Left renal cortex interstitium (tissue), 4 donors: Measurements from ENCODE around the gene SMARCA2. TPM values are rescaled to one million over a fixed set of nuclear protein-coding genes. Genes with fewer than 3 reads are reported as not detected.
A peak's percentile ranks its signal among the peaks of the same experiment; 100 is the strongest.

ENCODE experiments used
- DNase-seq, 4 donors: peaks; one replicate each; pipeline ENCODE4 v3.0.0-alpha.2; 2013; ENCODE audit warnings: low read depth in 4 of 4, low spot score in 2 of 4, missing footprints in 1 of 4
- polyA plus RNA-seq, 4 donors: library from polyadenylated mRNA; unstranded; fragments of 120-200 nt; gene quantifications; one replicate each; pipeline ENCODE4 v1.2.1, GENCODE V29; 2013; ENCODE audit not compliant: insufficient read length in 4 of 4

SMARCA2 gene
- polyA plus RNA-seq, result 100 to 1,000 TPM in 3 of 4 donors, 10 to 100 TPM in 1; 89.4 to 162 (median 117) TPM

DNA sequence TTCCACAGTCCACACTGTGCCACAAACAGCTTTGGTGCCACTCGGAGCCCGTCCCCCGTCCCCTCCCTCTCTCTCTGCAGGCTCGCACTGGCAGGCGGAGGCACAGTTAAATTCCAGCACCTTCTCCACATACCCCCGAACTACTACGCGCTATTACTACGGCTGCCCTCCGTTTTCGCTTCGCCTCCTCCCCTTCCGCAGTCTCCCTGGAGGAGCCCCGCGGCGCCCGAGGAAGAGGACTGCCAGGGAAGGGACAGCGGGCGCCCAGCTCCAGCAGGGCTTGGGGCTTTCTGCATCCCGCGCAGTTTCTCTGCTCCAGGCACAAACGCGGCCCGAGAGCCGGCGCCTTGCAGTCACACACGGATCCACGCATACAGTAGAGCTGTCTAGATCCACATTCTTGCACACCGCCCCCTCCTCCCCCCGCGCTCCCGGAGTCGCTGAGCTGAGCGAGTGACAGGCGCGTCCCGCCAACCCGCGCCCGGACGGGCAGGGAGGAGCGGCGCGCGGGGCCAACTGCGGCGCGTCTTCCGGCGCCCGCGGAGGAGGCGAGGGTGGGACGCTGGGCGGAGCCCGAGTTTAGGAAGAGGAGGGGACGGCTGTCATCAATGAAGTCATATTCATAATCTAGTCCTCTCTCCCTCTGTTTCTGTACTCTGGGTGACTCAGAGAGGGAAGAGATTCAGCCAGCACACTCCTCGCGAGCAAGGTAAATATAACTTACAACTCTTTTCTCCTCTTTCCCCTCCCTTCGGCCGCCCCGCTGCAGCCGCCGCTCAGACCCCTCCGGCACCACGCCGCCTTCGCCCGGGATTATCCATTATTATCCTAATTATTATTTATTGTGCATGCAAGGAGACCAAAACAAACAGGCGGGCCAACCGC is at the start of gene SMARCA2:
SMARCA2 (plus strand) TSS at position 652 of the 885 bp plus-strand sequence. CDS start 13,676 bp downstream, outside the sequence.
- DNase-seq, result peak; percentile 79 to 94 (median 88)

GRCh38 chr9:1966725-1967366 is 48.3 kb upstream of the SMARCA2 start:
- no peak for DNase-seq

- DNase-seq, result no peak
Observed at GRCh38 chr9:1969160-1969559, 46.0 kb upstream of the SMARCA2 start.

DNA sequence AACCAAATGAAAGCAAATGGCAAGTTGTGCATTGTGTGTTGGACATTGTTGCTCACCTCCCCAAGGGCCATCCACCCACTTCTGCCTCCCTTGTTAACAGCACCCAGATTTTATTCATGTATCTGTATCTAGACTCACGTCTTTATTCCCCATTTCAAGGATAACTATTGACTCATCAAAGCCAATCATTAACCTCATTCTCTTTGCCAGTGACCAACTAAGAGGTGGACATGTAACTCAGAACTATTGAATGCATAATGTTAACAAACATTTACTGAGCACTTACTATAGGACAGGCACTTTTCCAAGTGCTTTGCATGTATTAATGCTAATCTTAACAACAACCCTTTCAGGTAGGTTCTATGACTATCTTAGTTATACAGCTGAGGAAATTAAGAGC is 45.2 kb upstream of the SMARCA2 start:
- no peak for DNase-seq

GRCh38 chr9:1972672-1973071 is 42.5 kb upstream of the SMARCA2 start:
- no peak for DNase-seq

- no peak for DNase-seq
Observed at GRCh38 chr9:1977026-1977425, 38.1 kb upstream of the SMARCA2 start.

DNA sequence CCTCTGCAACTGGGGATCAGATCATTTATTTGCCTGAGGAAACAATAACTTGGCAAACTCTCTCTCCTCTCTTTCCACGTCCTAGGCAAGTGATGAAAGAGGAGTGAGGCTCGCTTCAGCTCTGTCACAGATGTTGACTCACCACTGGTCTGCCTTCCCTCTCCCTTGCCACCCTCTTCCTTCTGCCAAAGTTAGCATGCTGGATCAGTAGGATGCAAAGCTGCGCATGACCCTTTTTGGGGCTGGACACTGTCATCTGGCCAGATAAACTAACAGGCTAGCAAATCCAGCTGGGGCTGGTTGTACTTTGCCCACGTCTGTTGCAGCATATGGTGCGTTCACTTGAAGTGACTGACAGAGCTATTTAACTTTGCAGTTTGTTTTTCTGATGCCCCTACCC is 36.2 kb upstream of the SMARCA2 start:
- DNase-seq, result no peak

DNA sequence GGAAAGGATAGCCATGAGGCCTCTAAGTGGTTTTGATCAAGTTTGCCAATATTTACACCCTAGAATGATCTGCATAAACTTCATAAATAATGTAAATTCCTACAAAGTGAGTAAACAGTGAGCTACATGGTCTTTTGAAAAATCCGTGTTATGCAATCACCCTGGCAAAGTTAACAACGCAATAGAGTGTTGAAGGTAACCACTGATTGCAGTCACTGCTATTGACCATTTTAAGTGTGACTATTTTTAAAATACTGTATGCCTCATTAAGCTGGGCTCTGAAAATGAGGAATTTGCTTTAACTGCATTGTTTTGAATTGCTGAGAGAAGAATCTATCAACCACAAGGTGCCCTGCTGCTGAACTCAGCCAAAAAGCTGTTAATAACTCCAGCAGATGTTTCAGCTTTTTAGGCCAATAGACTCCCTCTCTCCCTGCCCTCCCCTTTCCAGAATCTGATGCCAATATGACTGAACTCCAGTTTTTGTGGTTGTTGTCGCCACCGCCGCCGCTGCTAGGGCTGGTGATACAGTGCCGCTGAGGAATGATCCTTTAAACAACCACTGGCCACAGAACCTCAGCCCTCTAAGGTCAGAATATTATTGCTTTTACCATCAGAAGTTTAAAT is 35.3 kb upstream of the SMARCA2 start:
- no peak for DNase-seq

- no peak for DNase-seq
Observed at GRCh38 chr9:1980387-1980786, 34.8 kb upstream of the SMARCA2 start.

DNA sequence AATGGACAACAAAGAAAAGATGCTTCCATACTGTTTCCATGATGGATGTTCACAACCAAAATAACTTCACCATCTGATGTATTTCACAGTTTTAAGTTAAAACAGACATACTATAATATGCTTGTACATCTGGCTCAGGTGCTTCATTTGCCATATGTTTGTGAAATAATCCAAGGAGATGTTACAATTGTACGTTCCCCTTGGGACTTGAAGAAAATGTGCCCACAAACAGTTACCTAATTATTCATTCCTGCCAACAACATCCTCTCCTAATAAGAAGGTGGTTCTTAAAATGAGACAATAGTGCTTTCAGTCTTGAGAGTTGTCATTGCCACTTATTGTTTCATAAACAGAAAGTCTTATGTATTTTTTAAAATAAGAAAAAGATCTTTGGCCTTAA is 33.1 kb upstream of the SMARCA2 start:
- DNase-seq, result no peak

- DNase-seq, result no peak
Observed at GRCh38 chr9:1986341-1986740, 28.8 kb upstream of the SMARCA2 start.

- DNase-seq, result no peak
Observed at GRCh38 chr9:1989500-1989899, 25.6 kb upstream of the SMARCA2 start.

GRCh38 chr9:1994180-1994579 is 21.0 kb upstream of the SMARCA2 start:
- DNase-seq, result no peak

- DNase-seq, result no peak
Observed at GRCh38 chr9:1995084-1995483, 20.1 kb upstream of the SMARCA2 start.

GRCh38 chr9:1996156-1996555 is 19.0 kb upstream of the SMARCA2 start:
- no peak for DNase-seq

DNA sequence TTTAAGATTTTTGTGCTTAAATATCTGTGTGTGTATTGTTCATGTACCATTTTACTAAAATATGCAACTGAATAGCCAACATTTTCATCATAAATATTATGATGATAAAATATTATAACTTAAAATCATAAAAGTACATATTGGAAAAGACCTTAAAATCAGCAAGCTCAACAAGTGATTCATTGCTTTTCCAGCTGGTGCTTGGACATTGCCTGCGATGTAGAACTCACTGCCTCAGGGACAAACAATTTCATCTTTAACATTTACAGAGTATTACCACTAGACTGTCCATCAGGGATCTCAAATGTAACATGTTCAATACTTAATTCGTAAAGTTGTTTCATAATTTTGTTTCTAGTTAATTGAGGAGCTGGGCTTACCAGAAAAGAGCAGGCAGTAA is 17.5 kb upstream of the SMARCA2 start:
- DNase-seq, result no peak

DNA sequence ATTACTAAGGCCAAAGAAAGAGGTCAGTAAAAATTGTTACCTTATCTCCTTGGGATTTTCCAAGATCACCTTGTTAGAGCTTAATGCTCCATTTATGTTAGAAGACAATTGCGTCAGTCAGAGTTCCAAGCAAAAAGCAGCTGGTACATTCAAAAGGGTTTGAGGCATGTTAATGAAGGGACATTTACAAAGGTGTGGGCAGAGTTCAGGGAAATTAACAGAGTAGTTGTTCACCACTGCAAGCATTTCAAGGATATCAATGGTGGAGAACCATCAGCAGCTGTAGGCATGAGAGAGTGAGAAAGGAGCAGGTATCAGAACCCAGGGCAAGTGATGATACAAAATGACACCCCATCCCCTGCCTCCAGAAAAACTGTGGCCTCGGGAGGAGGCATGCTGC is 17.0 kb upstream of the SMARCA2 start:
- DNase-seq, result no peak

DNA sequence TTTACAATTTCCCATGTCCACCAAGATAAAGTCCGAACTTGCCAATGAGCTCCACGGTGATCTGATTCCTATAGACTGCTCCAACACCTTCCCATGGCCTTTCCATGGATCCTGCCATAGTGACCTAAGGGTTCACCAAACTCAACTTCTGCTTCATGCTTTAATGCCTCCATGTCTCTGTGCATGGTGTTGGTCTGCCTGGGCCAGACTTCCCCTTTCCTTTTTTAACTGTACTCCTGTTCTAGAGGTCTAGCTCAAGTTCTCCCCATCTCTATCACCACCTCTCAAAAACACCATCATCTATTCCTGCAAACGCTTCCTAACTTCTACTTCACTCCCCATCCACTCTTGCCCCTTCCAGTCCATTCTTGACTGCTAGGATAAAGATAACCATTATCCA is 14.8 kb upstream of the SMARCA2 start:
- no peak for DNase-seq

DNA sequence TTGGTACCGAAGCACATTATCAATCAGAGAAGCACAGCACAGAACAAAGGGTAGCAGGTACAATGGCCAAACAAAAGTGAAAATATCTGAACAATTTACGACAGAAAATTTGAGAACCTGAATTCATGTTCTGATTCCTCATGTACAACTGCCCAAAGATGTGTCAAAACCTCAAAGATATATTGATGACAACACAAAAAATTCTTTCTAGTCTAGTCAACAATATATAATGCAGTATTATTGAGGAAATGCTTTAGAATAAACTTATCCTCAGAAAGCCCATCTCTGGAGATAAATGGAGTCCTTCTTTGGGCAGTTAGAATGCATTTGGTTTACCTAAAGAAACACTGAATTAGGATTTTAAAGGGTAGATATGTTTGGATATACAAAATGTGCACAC is 6.8 kb upstream of the SMARCA2 start:
- no peak for DNase-seq

DNA sequence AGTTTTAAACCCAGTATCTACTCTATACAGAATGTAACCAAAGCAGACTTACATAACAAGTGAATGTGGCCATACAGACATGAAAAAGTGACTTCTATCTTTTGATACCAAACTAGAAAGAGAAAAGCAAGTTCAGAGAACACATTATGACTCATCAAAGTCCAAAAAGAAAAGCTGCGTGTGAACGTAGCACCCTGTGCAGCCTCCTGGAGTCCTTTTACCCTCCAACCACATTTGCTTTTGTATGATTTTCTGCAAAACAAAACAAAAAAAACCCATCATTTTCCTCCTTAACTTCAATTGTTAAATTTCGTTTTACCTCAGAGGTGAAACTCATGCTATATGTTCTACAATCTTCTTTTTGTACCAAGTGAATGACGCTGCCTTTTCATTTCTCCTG is 2.8 kb upstream of the SMARCA2 start:
- DNase-seq, result no peak

GRCh38 chr9:2013743-2014475 is 1.2 kb upstream of the SMARCA2 start:
- DNase-seq, result no peak
